Neural crest cell (in vitro differentiated cells): ENCODE measurements around the gene RC3H1. TPM values are rescaled to one million over a fixed set of nuclear protein-coding genes. Genes with fewer than 3 reads are reported as not detected.

Experiments used
- DNase-seq: peaks from one replicate; pipeline ENCODE4 v3.0.0; 2021; ENCODE audit warnings: low read depth, mixed read lengths, low spot score
- H3K27ac Mint-ChIP-seq: one replicate; pipeline ENCODE4 v1.8.0; 2021; ENCODE audit warnings: mild to moderate bottlenecking, mixed read lengths; ENCODE audit not compliant: unreplicated experiment
- H3K27me3 Mint-ChIP-seq: 2 replicates; pipeline ENCODE4 v1.8.0; 2021; ENCODE audit warnings: low read depth, mild to moderate bottlenecking, mixed read lengths
- H3K36me3 Mint-ChIP-seq: 2 replicates; pipeline ENCODE4 v1.8.0; 2021; ENCODE audit warnings: low read depth, mild to moderate bottlenecking, mixed read lengths
- H3K4me1 Mint-ChIP-seq: 2 replicates; pipeline ENCODE4 v1.8.0; 2021; ENCODE audit warnings: mixed read lengths
- H3K4me3 Mint-ChIP-seq: one replicate; pipeline ENCODE4 v1.8.0; 2021; ENCODE audit warnings: mild to moderate bottlenecking, mixed read lengths
- H3K9me3 Mint-ChIP-seq: 2 replicates; pipeline ENCODE4 v1.8.0; 2021; ENCODE audit warnings: mixed read lengths
- CTCF ChIP-seq: fragments of 200-600 bp; sonication (generic); conservative IDR thresholded peaks from 2 replicates; pipeline ENCODE4 v1.5.0; 2021; ENCODE audit warnings: antibody characterized with exemption, mild to moderate bottlenecking
- total RNA-seq: library from RNA; stranded (reverse); gene quantifications from 2 replicates; pipeline ENCODE4 v1.2.1, GENCODE V29; 2021

The RC3H1 gene
- total RNA-seq, 1 donor from 2014 or later: 35.2 TPM

GRCh38 chr1:173917149-173917548, 105.0 kb downstream of the RC3H1 start, which contains the start of gene SERPINC1:
Gene SERPINC1 (minus strand): TSS chr1:173917327. CDS start chr1:173917259, 68 bp downstream.
- no peak within 1 kb of the TSS for H3K4me3 Mint-ChIP-seq
- no peaks in the 10 kb centered on the region for H3K36me3 Mint-ChIP-seq
- TF ChIP-seq CTCF: no peak
- no peaks in the 10 kb centered on the region for H3K4me1 Mint-ChIP-seq
- no peaks in the 10 kb centered on the region for H3K9me3 Mint-ChIP-seq
- no peaks in the 10 kb centered on the region for H3K27me3 Mint-ChIP-seq
- no peak for DNase-seq
- no peak within 1 kb of the TSS for H3K27ac Mint-ChIP-seq

DNA sequence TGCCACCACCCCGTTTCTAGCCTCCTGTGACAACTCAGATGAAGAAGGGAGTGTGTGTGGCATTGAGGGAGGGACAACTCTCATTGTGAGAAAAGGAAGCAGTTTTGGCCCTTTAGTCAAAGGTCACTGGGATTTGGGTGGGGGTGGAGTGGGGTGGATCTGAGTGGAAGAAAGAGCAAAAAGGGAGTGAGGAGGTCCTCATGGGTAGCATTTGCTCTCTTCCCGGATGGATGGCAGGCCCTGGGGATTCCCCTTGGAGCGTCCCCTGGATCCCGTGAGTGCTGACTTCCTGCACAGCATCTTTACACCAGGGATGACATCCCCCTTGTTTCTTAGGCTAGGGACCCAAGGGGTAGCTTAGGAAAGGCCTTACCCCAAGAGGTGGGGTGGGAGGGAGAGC, 105.5 kb downstream of the RC3H1 start:
- H3K4me1 Mint-ChIP-seq: no peaks in the 10 kb centered on the region
- no peak overlapping the region for H3K27ac Mint-ChIP-seq

GRCh38 chr1:173915596-173915995, 106.6 kb downstream of the RC3H1 start:
- no peaks in the 10 kb centered on the region for H3K27me3 Mint-ChIP-seq
- H3K4me3 Mint-ChIP-seq: no peak overlapping the region
- no peak overlapping the region for H3K27ac Mint-ChIP-seq

More for the DNA sequence above, 105.5 kb downstream of the RC3H1 start:
- DNase-seq: no peak
- no peak for TF ChIP-seq CTCF
- Mint-ChIP-seq H3K27me3 (no peaks in the 10 kb centered on the region), H3K36me3 (no peaks in the 10 kb centered on the region), H3K9me3 (no peaks in the 10 kb centered on the region), H3K4me3 (no peak overlapping the region)

DNA sequence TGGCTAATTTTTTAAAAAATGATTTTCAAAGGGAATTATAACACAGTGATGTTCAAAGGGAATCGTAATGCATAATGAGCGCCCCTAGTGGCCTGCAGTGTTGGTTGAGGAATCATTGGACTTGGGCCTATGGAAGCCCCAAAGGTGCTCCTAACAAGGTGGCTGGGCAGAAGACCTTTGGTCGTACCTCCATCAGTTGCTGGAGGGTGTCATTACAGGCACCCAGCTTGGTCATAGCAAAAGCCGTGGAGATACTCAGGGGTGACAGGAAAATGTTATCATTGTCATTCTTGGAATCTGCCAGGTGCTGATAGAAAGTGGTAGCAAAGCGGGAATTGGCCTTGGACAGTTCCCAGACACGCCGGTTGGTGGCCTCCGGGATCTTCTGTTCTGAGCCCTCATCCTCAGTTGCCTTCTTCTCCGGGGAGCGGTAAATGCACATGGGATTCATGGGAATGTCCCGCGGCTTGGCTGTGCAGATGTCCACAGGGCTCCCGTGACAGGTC, 107.7 kb downstream of the RC3H1 start:
- DNase-seq: peak; percentile 8
- peaks cover 5% of the 10 kb centered on the region for H3K36me3 Mint-ChIP-seq
- no peak overlapping the region for H3K27ac Mint-ChIP-seq
- no peaks in the 10 kb centered on the region for H3K4me1 Mint-ChIP-seq
- peak; percentile 65 for TF ChIP-seq CTCF
- no peaks in the 10 kb centered on the region for H3K27me3 Mint-ChIP-seq
- H3K4me3 Mint-ChIP-seq: no peak overlapping the region
- H3K9me3 Mint-ChIP-seq: no peaks in the 10 kb centered on the region

More at GRCh38 chr1:173915596-173915995, 106.6 kb downstream of the RC3H1 start:
- no peaks in the 10 kb centered on the region for H3K4me1 Mint-ChIP-seq
- no peaks in the 10 kb centered on the region for H3K36me3 Mint-ChIP-seq
- no peaks in the 10 kb centered on the region for H3K9me3 Mint-ChIP-seq
- DNase-seq: no peak
- no peak for TF ChIP-seq CTCF

- Mint-ChIP-seq H3K36me3 (peaks cover 9% of the 10 kb centered on the region), H3K4me1 (no peaks in the 10 kb centered on the region), H3K27ac (no peak overlapping the region), H3K9me3 (no peaks in the 10 kb centered on the region), H3K27me3 (no peaks in the 10 kb centered on the region), H3K4me3 (no peak overlapping the region)
- TF ChIP-seq CTCF: no peak
- DNase-seq: no peak
These were observed 109.0 kb downstream of the RC3H1 start for GRCh38 chr1:173913111-173913510.
